Bronchial epithelial cell (primary cell): ENCODE measurements around the gene DAB1. TPM values are rescaled to one million over a fixed set of nuclear protein-coding genes. Genes with fewer than 3 reads are reported as not detected.

ENCODE experiments used
- DNase-seq: peaks from one replicate; pipeline ENCODE4 v3.0.0-alpha.2; 2010; ENCODE audit warnings: low read depth
- FAIRE-seq: peaks from 2 replicates; lab custom pipeline; 2011; peaks lifted over from hg19 to GRCh38; lab: Jason Lieb, UNC
- H3K27me3 ChIP-seq: 2 replicates; pipeline ENCODE4 v1.5.1; 2011; ENCODE audit warnings: low read length; ENCODE audit not compliant: control insufficient read depth, insufficient read depth
- H3K36me3 ChIP-seq: 2 replicates; pipeline ENCODE4 v1.5.1; 2011; ENCODE audit warnings: low read length; ENCODE audit not compliant: control insufficient read depth, insufficient read depth
- H3K4me3 ChIP-seq: 2 replicates; pipeline ENCODE4 v1.5.1; 2011; ENCODE audit warnings: mild to moderate bottlenecking, low read depth, low read length, control low read depth
- CTCF ChIP-seq: IDR thresholded peaks from 2 replicates; pipeline ENCODE4 v1.5.1; 2011; ENCODE audit warnings: mild to moderate bottlenecking, moderate library complexity, low read length, control low read depth, inconsistent platforms; ENCODE audit not compliant: insufficient read depth, severe bottlenecking
- total RNA-seq: library from RNA; depleted of rRNA; stranded (reverse); fragments of >200 nt; gene quantifications from 2 replicates; pipeline ENCODE4 v1.2.1, GENCODE V29; 2014

DAB1 gene
- total RNA-seq, 1 donor from 2014 or later: not detected

GRCh38 chr1:57258557-57259325 lies 165.1 kb downstream of the DAB1 start:
- Histone ChIP-seq H3K36me3 (no peaks in the 10 kb centered on the region), H3K27me3 (no peaks in the 10 kb centered on the region), H3K4me3 (no peak overlapping the region)
- no peak for DNase-seq
- FAIRE-seq: no peak
- TF ChIP-seq CTCF: no peak

- FAIRE-seq (no peak), DNase-seq (no peak)
- Histone ChIP-seq H3K4me3 (no peak overlapping the region), H3K36me3 (no peaks in the 10 kb centered on the region), H3K27me3 (no peaks in the 10 kb centered on the region)
- no peak for TF ChIP-seq CTCF
These were observed 167.9 kb downstream of the DAB1 start for GRCh38 chr1:57255945-57256344.

- Histone ChIP-seq H3K4me3 (no peak overlapping the region), H3K36me3 (no peaks in the 10 kb centered on the region), H3K27me3 (no peaks in the 10 kb centered on the region)
- peak; percentile 41 for DNase-seq
- TF ChIP-seq CTCF: no peak
- no peak for FAIRE-seq
These were observed 169.8 kb downstream of the DAB1 start for GRCh38 chr1:57254022-57254421.

GRCh38 chr1:57252597-57253294 lies 171.1 kb downstream of the DAB1 start:
- no peak for DNase-seq
- no peak for FAIRE-seq
- no peak for TF ChIP-seq CTCF
- Histone ChIP-seq H3K4me3 (no peak overlapping the region), H3K27me3 (no peaks in the 10 kb centered on the region), H3K36me3 (no peaks in the 10 kb centered on the region)

- H3K4me3 ChIP-seq: no peak overlapping the region
- H3K27me3 ChIP-seq: no peaks in the 10 kb centered on the region
- no peaks in the 10 kb centered on the region for H3K36me3 ChIP-seq
- FAIRE-seq (no peak), DNase-seq (no peak)
- TF ChIP-seq CTCF: no peak
These were observed 173.8 kb downstream of the DAB1 start for GRCh38 chr1:57250021-57250420.

- TF ChIP-seq CTCF: no peak
- peak; percentile 40 for DNase-seq
- H3K36me3 ChIP-seq: no peaks in the 10 kb centered on the region
- no peaks in the 10 kb centered on the region for H3K27me3 ChIP-seq
- no peak overlapping the region for H3K4me3 ChIP-seq
- no peak for FAIRE-seq
These were observed 174.3 kb downstream of the DAB1 start for GRCh38 chr1:57249511-57249910.
